Activated CD4-positive, alpha-beta T cell treated with anti-CD3 and anti-CD28 coated beads, Interleukin-2, amount 50 U/mL, for 48 hours (primary cell): ENCODE data around the gene PHTF2.
"Not testable (repeated sequence)": the region's sequence is repeated elsewhere in the genome, so short reads cannot be mapped to it uniquely, and the experiment has no call there.

Experiments
- DNase-seq, 2 experiments: peaks; one replicate each; pipeline ENCODE4 v3.0.0-alpha.2; 2020

PHTF2 gene

GRCh38 chr7:77942431-77942830 is 143.9 kb downstream of the PHTF2 start:
- DNase-seq: no peak

GRCh38 chr7:77944183-77945182 is 145.9 kb downstream of the PHTF2 start:
- no peak for DNase-seq

- DNase-seq: no peak
Observed at GRCh38 chr7:77950548-77950947, 152.0 kb downstream of the PHTF2 start.

- DNase-seq: no peak
Observed at GRCh38 chr7:77954773-77955555, 156.4 kb downstream of the PHTF2 start.

- DNase-seq: no peak
Observed at GRCh38 chr7:77958436-77958835, 159.9 kb downstream of the PHTF2 start.

- DNase-seq: no peak
Observed at GRCh38 chr7:77959080-77959479, 160.5 kb downstream of the PHTF2 start.

GRCh38 chr7:77960336-77960735 is 161.8 kb downstream of the PHTF2 start:
- no peak for DNase-seq

- no peak for DNase-seq
Observed at GRCh38 chr7:77967429-77967828, 168.9 kb downstream of the PHTF2 start.

GRCh38 chr7:77971726-77972125 is 173.2 kb downstream of the PHTF2 start:
- DNase-seq: no peak

- DNase-seq: no peak
Observed at GRCh38 chr7:77975672-77976480, 177.3 kb downstream of the PHTF2 start.

- no peak for DNase-seq
Observed at GRCh38 chr7:77979219-77979618, 180.6 kb downstream of the PHTF2 start.

GRCh38 chr7:77980087-77980713 is 181.6 kb downstream of the PHTF2 start:
- DNase-seq: no peak

- DNase-seq: peak; percentile 10 to 30
Observed at GRCh38 chr7:77982926-77983550, 184.5 kb downstream of the PHTF2 start.

GRCh38 chr7:77983973-77984372 is 185.4 kb downstream of the PHTF2 start:
- no peak for DNase-seq

- DNase-seq: no peak
Observed at GRCh38 chr7:77985232-77985973, 186.8 kb downstream of the PHTF2 start.

- DNase-seq: no peak
Observed at GRCh38 chr7:77985974-77986339, 187.4 kb downstream of the PHTF2 start.

- peak; percentile 24 to 44 for DNase-seq
Observed at GRCh38 chr7:77989981-77990566, 191.5 kb downstream of the PHTF2 start.

GRCh38 chr7:77991656-77992055 is 193.1 kb downstream of the PHTF2 start:
- no peak for DNase-seq

- no peak for DNase-seq
Observed at GRCh38 chr7:77993838-77994237, 195.3 kb downstream of the PHTF2 start.

GRCh38 chr7:77995717-77996116 is 197.1 kb downstream of the PHTF2 start:
- DNase-seq: no peak

GRCh38 chr7:77999168-77999567 is 200.6 kb downstream of the PHTF2 start:
- DNase-seq: not testable (repeated sequence)
